Activated T-cell treated with anti-CD3 and anti-CD28 coated beads, Interleukin-2, amount 50 U/mL, for 24 hours (primary cell): ENCODE results near the gene MXD4.

Source experiments
- DNase-seq: peaks from one replicate; pipeline ENCODE4 v3.0.0-alpha.2; 2020
- H3K27ac Mint-ChIP-seq: 2 replicates; pipeline ENCODE4 v1.8.0; 2020; ENCODE audit warnings: mild to moderate bottlenecking, mixed read lengths
- H3K27me3 Mint-ChIP-seq: 2 replicates; pipeline ENCODE4 v1.8.0; 2020; ENCODE audit warnings: mixed read lengths
- H3K36me3 Mint-ChIP-seq: 2 replicates; pipeline ENCODE4 v1.8.0; 2020; ENCODE audit warnings: low read depth, mixed read lengths
- H3K4me1 Mint-ChIP-seq: 2 replicates; pipeline ENCODE4 v1.8.0; 2020; ENCODE audit warnings: low read depth, mixed read lengths
- H3K4me3 Mint-ChIP-seq: 2 replicates; pipeline ENCODE4 v1.8.0; 2020; ENCODE audit warnings: mild to moderate bottlenecking, moderate library complexity, mixed read lengths
- H3K9me3 Mint-ChIP-seq: 2 replicates; pipeline ENCODE4 v1.8.0; 2020; ENCODE audit warnings: mixed read lengths

The MXD4 gene

GRCh38 chr4:2256781-2257191 lies 5.1 kb downstream of the MXD4 start:
- no peaks in the 10 kb centered on the region for H3K9me3 Mint-ChIP-seq
- DNase-seq, result no peak
- H3K27ac Mint-ChIP-seq, result peak overlapping the region; percentile 64

GRCh38 chr4:2256156-2256731 lies 5.7 kb downstream of the MXD4 start:
- H3K27ac Mint-ChIP-seq, result no peak overlapping the region
- no peaks in the 10 kb centered on the region for H3K9me3 Mint-ChIP-seq
- H3K4me3 Mint-ChIP-seq, result no peak overlapping the region
- H3K27me3 Mint-ChIP-seq, result no peaks in the 10 kb centered on the region
- peaks cover 10% of the 10 kb centered on the region for H3K36me3 Mint-ChIP-seq
- peaks cover 10% of the 10 kb centered on the region for H3K4me1 Mint-ChIP-seq
- no peak for DNase-seq

More at GRCh38 chr4:2256781-2257191, 5.1 kb downstream of the MXD4 start:
- H3K36me3 Mint-ChIP-seq, result peaks cover 10% of the 10 kb centered on the region
- peaks cover 10% of the 10 kb centered on the region for H3K4me1 Mint-ChIP-seq
- no peaks in the 10 kb centered on the region for H3K27me3 Mint-ChIP-seq
- no peak overlapping the region for H3K4me3 Mint-ChIP-seq

- Mint-ChIP-seq H3K4me1 (peaks cover 10% of the 10 kb centered on the region), H3K4me3 (no peak overlapping the region), H3K36me3 (peaks cover 11% of the 10 kb centered on the region), H3K27me3 (no peaks in the 10 kb centered on the region), H3K9me3 (no peaks in the 10 kb centered on the region), H3K27ac (no peak overlapping the region)
- no peak for DNase-seq
Observed at GRCh38 chr4:2255501-2256155, 6.3 kb downstream of the MXD4 start.

GRCh38 chr4:2254665-2255500 lies 7.0 kb downstream of the MXD4 start:
- no peaks in the 10 kb centered on the region for H3K27me3 Mint-ChIP-seq
- H3K4me3 Mint-ChIP-seq, result no peak overlapping the region
- peaks cover 11% of the 10 kb centered on the region for H3K36me3 Mint-ChIP-seq
- DNase-seq, result no peak
- H3K27ac Mint-ChIP-seq, result no peak overlapping the region
- peaks cover 7% of the 10 kb centered on the region for H3K4me1 Mint-ChIP-seq
- no peaks in the 10 kb centered on the region for H3K9me3 Mint-ChIP-seq

GRCh38 chr4:2253160-2254084 lies 8.5 kb downstream of the MXD4 start:
- H3K27ac Mint-ChIP-seq, result no peak overlapping the region
- H3K9me3 Mint-ChIP-seq, result no peaks in the 10 kb centered on the region
- H3K27me3 Mint-ChIP-seq, result no peaks in the 10 kb centered on the region
- H3K36me3 Mint-ChIP-seq, result peaks cover 15% of the 10 kb centered on the region
- no peak for DNase-seq
- H3K4me1 Mint-ChIP-seq, result peaks cover 4% of the 10 kb centered on the region
- H3K4me3 Mint-ChIP-seq, result no peak overlapping the region

GRCh38 chr4:2252530-2253091 lies 9.3 kb downstream of the MXD4 start:
- Mint-ChIP-seq H3K36me3 (peaks cover 15% of the 10 kb centered on the region), H3K27ac (no peak overlapping the region), H3K9me3 (no peaks in the 10 kb centered on the region), H3K27me3 (no peaks in the 10 kb centered on the region), H3K4me1 (peaks cover 3% of the 10 kb centered on the region), H3K4me3 (no peak overlapping the region)
- DNase-seq, result no peak

- H3K27ac Mint-ChIP-seq, result peak overlapping the region; percentile 13
Observed at GRCh38 chr4:2251795-2252529, 9.9 kb downstream of the MXD4 start.

GRCh38 chr4:2251073-2251794 lies 10.7 kb downstream of the MXD4 start:
- peaks cover 15% of the 10 kb centered on the region for H3K36me3 Mint-ChIP-seq
- no peaks in the 10 kb centered on the region for H3K9me3 Mint-ChIP-seq
- H3K27me3 Mint-ChIP-seq, result no peaks in the 10 kb centered on the region
- H3K27ac Mint-ChIP-seq, result no peak overlapping the region
- DNase-seq, result no peak
- H3K4me1 Mint-ChIP-seq, result no peaks in the 10 kb centered on the region
- H3K4me3 Mint-ChIP-seq, result no peak overlapping the region

More at GRCh38 chr4:2251795-2252529, 9.9 kb downstream of the MXD4 start:
- H3K9me3 Mint-ChIP-seq, result no peaks in the 10 kb centered on the region
- H3K27me3 Mint-ChIP-seq, result no peaks in the 10 kb centered on the region
- H3K36me3 Mint-ChIP-seq, result peaks cover 15% of the 10 kb centered on the region
- DNase-seq, result peak; percentile 22
- H3K4me1 Mint-ChIP-seq, result peaks cover 1% of the 10 kb centered on the region
- no peak overlapping the region for H3K4me3 Mint-ChIP-seq

- Mint-ChIP-seq H3K27me3 (no peaks in the 10 kb centered on the region), H3K4me1 (peaks cover 2% of the 10 kb centered on the region), H3K27ac (no peak overlapping the region), H3K9me3 (no peaks in the 10 kb centered on the region), H3K36me3 (peaks cover 15% of the 10 kb centered on the region), H3K4me3 (no peak overlapping the region)
- DNase-seq, result no peak
Observed at GRCh38 chr4:2250357-2251072, 11.4 kb downstream of the MXD4 start.

GRCh38 chr4:2249526-2250356 lies 12.2 kb downstream of the MXD4 start:
- Mint-ChIP-seq H3K9me3 (no peaks in the 10 kb centered on the region), H3K4me1 (peaks cover 10% of the 10 kb centered on the region), H3K4me3 (no peak overlapping the region), H3K36me3 (peaks cover 15% of the 10 kb centered on the region), H3K27ac (no peak overlapping the region), H3K27me3 (no peaks in the 10 kb centered on the region)
- DNase-seq, result peak; percentile 29

GRCh38 chr4:2248821-2249261 lies 13.1 kb downstream of the MXD4 start:
- H3K9me3 Mint-ChIP-seq, result no peaks in the 10 kb centered on the region
- peaks cover 13% of the 10 kb centered on the region for H3K4me1 Mint-ChIP-seq
- no peaks in the 10 kb centered on the region for H3K27me3 Mint-ChIP-seq
- H3K4me3 Mint-ChIP-seq, result no peak overlapping the region
- H3K36me3 Mint-ChIP-seq, result peaks cover 8% of the 10 kb centered on the region
- no peak for DNase-seq
- H3K27ac Mint-ChIP-seq, result no peak overlapping the region
